Heart left ventricle (tissue), 16 donors: ENCODE measurements around the gene FAM219A. TPM values are rescaled to one million over a fixed set of nuclear protein-coding genes. Genes with fewer than 3 reads are reported as not detected.

Source experiments
- ATAC-seq, 4 donors: fragments of 200-7000 bp; cut with Tn5 transposase; one replicate each; pipeline ENCODE4 v1.9.1; 2020 to 2022; ENCODE audit warnings: moderate library complexity in 4 of 4, mild to moderate bottlenecking in 3 of 4, moderate number of reproducible peaks in 1 of 4
- DNase-seq, 5 donors: peaks; one replicate each; pipeline ENCODE4 v3.0.0-alpha.2; 2020
- H3K27ac ChIP-seq, 12 donors: fragments of 200-600 bp; sonication (generic) in 4 of 12; one replicate each; pipeline versions ENCODE4 v1.5.0 to v1.8.0; 2016 to 2022; ENCODE audit warnings: mild to moderate bottlenecking in 2 of 12
- H3K27me3 ChIP-seq, 9 donors: fragments of 200-600 bp; sonication (generic) in 2 of 9; one replicate each; pipeline versions ENCODE4 v1.5.1 to v1.8.0; 2016 to 2022; ENCODE audit warnings: mild to moderate bottlenecking in 3 of 9
- H3K36me3 ChIP-seq, 9 donors: fragments of 200-600 bp; sonication (generic) in 2 of 9; one replicate each; pipeline versions ENCODE4 v1.5.0 to v1.8.0; 2018 to 2022; ENCODE audit warnings: mild to moderate bottlenecking in 2 of 9
- H3K4me1 ChIP-seq, 12 donors: fragments of 200-600 bp; sonication (generic) in 4 of 12; one replicate each; pipeline versions ENCODE4 v1.5.0 to v1.8.0; 2016 to 2022; ENCODE audit warnings: mild to moderate bottlenecking in 3 of 12
- H3K4me3 ChIP-seq, 12 donors: fragments of 200-600 bp; sonication (generic) in 4 of 12; one replicate each; pipeline versions ENCODE4 v1.5.0 to v1.8.0; 2017 to 2022; ENCODE audit warnings: mild to moderate bottlenecking in 9 of 12, moderate library complexity in 4 of 12
- H3K9me3 ChIP-seq, 12 donors: fragments of 200-600 bp; sonication (generic) in 4 of 12; one replicate each; pipeline versions ENCODE4 v1.5.0 to v1.8.0; 2016 to 2022; ENCODE audit warnings: mild to moderate bottlenecking in 1 of 12
- POLR2A ChIP-seq, 2 donors: fragments of 450-650 bp; IDR thresholded peaks; one replicate each; pipeline ENCODE4 v1.6.1; 2017; ENCODE audit warnings: antibody characterized with exemption in 2 of 2, mild to moderate bottlenecking in 2 of 2, moderate library complexity in 2 of 2
- WGBS, 4 donors: extraction: QIAGEN DNeasy Blood & Tissue Kit in 2 of 4; methylation state at CpG; one replicate each; pipeline versions ENCODE4 v1.1.5 to v1.1.7; 2013 to 2018; 5-methylcytosine and 5-hydroxymethylcytosine counted together
- intact Hi-C, 10 donors: fragments of 100-400 bp; cut with DNase I; formaldehyde crosslinking; loops; one replicate each; pipeline versions ENCODE4 v1.11.1 to v1.14.2; 2022
- polyA plus RNA-seq, 2 donors: library from polyadenylated mRNA; stranded (reverse); fragments of 200-250 nt; gene quantifications; one replicate each; pipeline ENCODE4 v1.2.3, GENCODE V29; 2013
- total RNA-seq, 9 donors: library from RNA; depleted of rRNA in 2 of 9; stranded (reverse); fragments of >200 nt in 2 of 9; fragmentation: NEBNext Ultra II Directional in 3 of 9; extraction: Animal tissue kit (Norgen Biotek cat#: 25700) in 3 of 9; gene quantifications; one replicate each; pipeline versions ENCODE4 v1.1.0 to v1.2.4, GENCODE V29; 2016 to 2023
- TF ChIP-seq, protein P1 (sequence below), 12 donors: fragments of 200-600 bp; sonication (generic) in 4 of 12; IDR thresholded peaks; one replicate each; pipeline versions ENCODE4 v1.5.0 to v1.8.0; 2018 to 2022; ENCODE audit warnings: antibody characterized with exemption in 12 of 12, mild to moderate bottlenecking in 5 of 12
- donor health status: ischemic (EF 13 %, LVEDD 7.1; RV severe dilation, severe dysfunction).
- donor health status: healthy with polysubstance abuse.
- donor health status: DM: no; HTN: yes; CAD: no.
- donor health status: DM: no; HTN: no; CAD: no.
- donor health status: ischemic (EF 25% LVEDD 6.9; RV normal size, moderate dysfunction).
- donor health status: ischemic (EF 25% LVEDD 5.7; RV mildly dilated, moderate dysfunction).
- donor health status: healthy.
- donor health status: DM: yes; HTN: yes; CAD: no.
- donor health status: ischemic (EF 35%, LVEDD 5.7; RV mildly dilated, moderate dysfunction).
- donor health status: nonischemic (EF 11% LVEDD 7.7; RV severe dilation, severe dysfunction).
- donor health status: DM: yes; HTN: yes; CAD: no.
- donor health status: PGD.
- donor health status: ischemic (EF 29% LVEDD 5.4; RV normal size, mild dysfunction).
- donor health status: nonischemic (EF 23%, LVEDD 6.1; RV moderate dilation, normal function).

FAM219A gene
- total and polyA plus RNA-seq, 11 donors = 12.7 to 39.1 (median 25.9) TPM

DNA sequence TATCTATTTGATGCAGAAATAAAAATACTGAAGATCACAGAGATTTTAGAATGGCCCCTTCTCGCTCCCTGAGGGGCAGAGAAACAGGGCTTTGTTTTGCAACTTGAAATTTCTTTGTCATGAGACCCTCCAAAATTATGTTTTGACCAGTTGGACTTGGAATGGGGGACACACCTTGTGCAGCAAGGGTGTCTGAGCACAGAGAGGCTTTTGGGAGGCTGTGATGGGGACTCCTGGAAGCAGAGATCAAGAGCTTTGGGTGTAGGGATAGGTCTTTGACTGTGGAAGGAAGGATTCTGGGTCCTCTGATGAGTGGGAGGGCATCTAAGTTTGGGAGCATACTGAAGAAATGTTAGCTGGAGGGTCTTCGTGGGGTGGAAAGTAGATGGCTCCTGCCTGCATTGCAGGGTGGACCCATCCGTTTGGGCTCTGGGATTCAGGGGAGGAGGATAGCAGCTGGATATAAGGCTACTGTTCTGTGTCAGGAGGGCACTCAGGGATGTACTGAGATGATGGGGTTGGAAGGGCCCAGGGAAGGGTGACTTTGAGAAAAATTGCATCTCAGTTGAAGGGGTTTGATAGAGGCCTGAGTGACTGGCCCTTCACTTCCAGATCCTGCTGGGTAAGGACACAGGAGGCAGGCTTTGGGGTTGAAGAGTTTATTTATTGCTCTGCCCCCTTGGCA is 79.9 kb downstream of the FAM219A start:
- DNase-seq (no peak), ATAC-seq (no peak)
- peak overlapping the region in 3 of 12 donors; percentile 9 to 31 (median 25) for H3K27ac ChIP-seq
- H3K9me3 ChIP-seq = no peaks in the 10 kb centered on the region
- no peaks in the 10 kb centered on the region for H3K27me3 ChIP-seq
- H3K36me3 ChIP-seq = no peaks in the 10 kb centered on the region
- H3K4me3 ChIP-seq = no peak overlapping the region
- intact Hi-C loops = loop anchor here (1.0 to 5.0 kb wide), 7 partner anchors 45 to 251 kb away; partner anchors contain the start of gene DCAF12 (in 1 of the 10)
- TF ChIP-seq POLR2A (IDR thresholded peaks at IDR 0.05) = no peak
- TF ChIP-seq, protein P1, sequence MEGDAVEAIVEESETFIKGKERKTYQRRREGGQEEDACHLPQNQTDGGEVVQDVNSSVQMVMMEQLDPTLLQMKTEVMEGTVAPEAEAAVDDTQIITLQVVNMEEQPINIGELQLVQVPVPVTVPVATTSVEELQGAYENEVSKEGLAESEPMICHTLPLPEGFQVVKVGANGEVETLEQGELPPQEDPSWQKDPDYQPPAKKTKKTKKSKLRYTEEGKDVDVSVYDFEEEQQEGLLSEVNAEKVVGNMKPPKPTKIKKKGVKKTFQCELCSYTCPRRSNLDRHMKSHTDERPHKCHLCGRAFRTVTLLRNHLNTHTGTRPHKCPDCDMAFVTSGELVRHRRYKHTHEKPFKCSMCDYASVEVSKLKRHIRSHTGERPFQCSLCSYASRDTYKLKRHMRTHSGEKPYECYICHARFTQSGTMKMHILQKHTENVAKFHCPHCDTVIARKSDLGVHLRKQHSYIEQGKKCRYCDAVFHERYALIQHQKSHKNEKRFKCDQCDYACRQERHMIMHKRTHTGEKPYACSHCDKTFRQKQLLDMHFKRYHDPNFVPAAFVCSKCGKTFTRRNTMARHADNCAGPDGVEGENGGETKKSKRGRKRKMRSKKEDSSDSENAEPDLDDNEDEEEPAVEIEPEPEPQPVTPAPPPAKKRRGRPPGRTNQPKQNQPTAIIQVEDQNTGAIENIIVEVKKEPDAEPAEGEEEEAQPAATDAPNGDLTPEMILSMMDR (IDR thresholded peaks at IDR 0.05) = no peak
- H3K4me1 ChIP-seq = peaks cover 0 to 53% (median 28%) of the 10 kb centered on the region in 12 donors
- WGBS, 4 donors = 93 to 98% (median 96%) methylated on average over 3 of the region's 3 CpGs

DNA sequence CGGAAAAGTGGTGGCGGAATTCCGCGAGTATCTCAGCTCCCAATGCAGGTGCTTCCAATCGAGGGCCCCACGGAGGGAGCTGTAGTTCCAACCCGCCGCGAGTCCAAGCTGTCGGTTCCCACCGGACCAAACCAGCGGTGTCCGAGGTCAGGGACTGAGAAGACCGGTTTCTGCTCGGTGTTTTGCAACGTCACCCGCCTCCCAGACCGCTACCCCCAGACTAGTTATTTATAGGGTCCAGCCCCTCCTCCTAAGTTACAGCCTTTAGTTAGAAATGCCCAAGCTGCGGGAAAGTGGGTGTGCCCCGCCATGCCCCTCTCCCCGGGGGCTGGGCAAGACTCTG is 81.0 kb downstream of the FAM219A start:
- no peak for ATAC-seq
- peak overlapping the region; percentile 57 to 90 (median 80) for H3K4me3 ChIP-seq
- peaks cover 0 to 2% (median 0%) of the 10 kb centered on the region in 9 donors for H3K27me3 ChIP-seq
- H3K36me3 ChIP-seq = peaks cover 0 to 2% (median 0%) of the 10 kb centered on the region in 9 donors
- peak in 1 of 5 donors; percentile 40 for DNase-seq
- intact Hi-C loops = loop anchor here in 6 of 10 donors (5.0 kb wide), 3 partner anchors 120 to 250 kb away; partner anchors contain the start of gene DCAF12 (in 1 of the 6)
- WGBS, 4 donors = 5 to 9% (median 7%) methylated on average over 16 to 21 of the region's 21 CpGs
- TF ChIP-seq POLR2A (IDR thresholded peaks at IDR 0.05) = no peak
- TF ChIP-seq, protein P1 (IDR thresholded peaks at IDR 0.05) = no peak
- no peaks in the 10 kb centered on the region for H3K9me3 ChIP-seq
- peaks cover 0 to 53% (median 28%) of the 10 kb centered on the region in 12 donors for H3K4me1 ChIP-seq
- peak overlapping the region; percentile 8 to 85 (median 76) for H3K27ac ChIP-seq

DNA sequence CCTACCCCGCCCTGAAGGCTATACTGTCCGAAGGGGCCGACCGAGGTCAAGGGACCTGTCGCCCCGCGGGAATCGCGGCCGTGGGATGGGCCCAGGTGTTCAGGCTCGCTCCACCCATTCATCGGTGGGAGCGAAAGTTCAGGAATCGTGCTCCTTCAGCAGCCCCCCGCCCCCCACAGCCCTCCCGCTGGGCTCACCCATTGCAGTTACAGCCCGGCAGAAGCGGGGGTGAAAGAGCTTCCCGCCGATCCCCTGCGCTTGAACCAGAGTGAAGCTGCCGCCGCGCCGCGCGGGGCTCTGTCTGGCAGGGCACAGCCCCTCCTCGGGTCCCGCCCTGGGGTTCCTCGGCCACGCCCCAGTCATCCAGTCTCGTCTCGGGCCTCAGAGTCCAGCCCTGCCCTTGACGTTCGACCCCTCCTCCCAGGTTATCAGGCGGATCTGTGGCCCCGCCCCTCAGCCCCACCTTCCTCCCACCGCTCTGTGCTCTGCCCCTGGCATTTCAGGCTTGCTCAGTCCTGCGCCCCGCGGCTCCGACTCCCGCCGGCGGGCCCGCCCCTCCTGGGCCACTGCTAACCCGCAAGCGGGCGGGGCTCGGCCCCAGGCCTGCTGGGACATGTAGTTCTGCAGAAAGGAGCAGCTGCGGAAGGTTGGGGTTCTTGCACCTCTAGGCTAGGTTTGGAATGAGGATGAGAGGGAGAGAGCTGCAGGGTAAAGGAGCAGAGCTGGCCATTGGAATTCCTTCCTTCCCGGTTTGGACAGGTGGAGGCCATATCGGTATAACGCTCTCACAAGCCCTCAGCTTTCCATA is 81.6 kb downstream of the FAM219A start, which contains the start of gene MYORG:
MYORG (minus strand) TSS at position 303 of the 808 bp plus-strand sequence. CDS start 3,955 bp downstream, outside the sequence.
- peak within 1 kb of the TSS; percentile 57 to 90 (median 80) for H3K4me3 ChIP-seq
- peaks cover 0 to 6% (median 0%) of the 10 kb centered on the region in 9 donors for H3K27me3 ChIP-seq
- intact Hi-C loops = loop anchor here in 6 of 10 donors (5.0 kb wide), 3 partner anchors 119 to 249 kb away; partner anchors contain the start of gene DCAF12 (in 1 of the 6)
- H3K27ac ChIP-seq = peak within 1 kb of the TSS; percentile 31 to 85 (median 76)
- ATAC-seq = peak; percentile 78 to 86 (median 83)
- peaks cover 0 to 51% (median 28%) of the 10 kb centered on the region in 12 donors for H3K4me1 ChIP-seq
- DNase-seq = peak; percentile 90 to 95 (median 93)
- H3K9me3 ChIP-seq = no peaks in the 10 kb centered on the region
- H3K36me3 ChIP-seq = peaks cover 0 to 8% (median 0%) of the 10 kb centered on the region in 9 donors
- TF ChIP-seq POLR2A (IDR thresholded peaks at IDR 0.05) = peak in 1 of 2 donors; percentile 60
- TF ChIP-seq, protein P1 (IDR thresholded peaks at IDR 0.05) = no peak
- WGBS, 4 donors = 0 to 1% (median 1%) methylated on average over 21 to 54 of the region's 54 CpGs
